Thyroid gland (tissue), 4 donors: ENCODE results near the gene DDA1. TPM values are rescaled to one million over a fixed set of nuclear protein-coding genes. Genes with fewer than 3 reads are reported as not detected.

Source experiments
- DNase-seq, 2 donors: peaks; one replicate each; pipeline ENCODE4 v3.0.0-alpha.2; 2019
- H3K27ac ChIP-seq, 3 donors: fragments of 200-600 bp; sonication (generic); 1 replicate in 2 of 3; 2 replicates in 1 of 3; pipeline ENCODE4 v1.5.1; 2016 to 2019; ENCODE audit warnings: mild to moderate bottlenecking in 1 of 3, moderate library complexity in 1 of 3
- H3K27me3 ChIP-seq: fragments of 200-600 bp; sonication (generic); one replicate; pipeline ENCODE4 v1.5.1; 2019
- H3K36me3 ChIP-seq, 2 donors: fragments of 200-600 bp; sonication (generic); one replicate each; pipeline ENCODE4 v1.5.1; 2016 to 2019
- H3K4me1 ChIP-seq, 2 donors: fragments of 200-600 bp; sonication (generic); one replicate each; pipeline ENCODE4 v1.5.1; 2017 to 2019
- H3K4me3 ChIP-seq, 3 donors: fragments of 200-600 bp; sonication (generic); replicated peaks in 1 of 3; 1 replicate in 2 of 3; 2 replicates in 1 of 3; pipeline ENCODE4 v1.5.1; 2016; ENCODE audit warnings: mild to moderate bottlenecking in 1 of 3
- H3K9me3 ChIP-seq: fragments of 200-600 bp; sonication (generic); one replicate; pipeline ENCODE4 v1.5.1; 2017
- CTCF ChIP-seq, 6 experiments: fragments of 200-600 bp in 3 of 6; fragments of 450-650 bp in 3 of 6; sonication (generic) in 3 of 6; IDR thresholded peaks; one replicate each; pipeline ENCODE4 v1.5.1; 2016 to 2019; ENCODE audit warnings: antibody characterized with exemption in 6 of 6, mild to moderate bottlenecking in 2 of 6, inconsistent platforms in 1 of 6, moderate library complexity in 1 of 6
- POLR2A ChIP-seq, 2 donors: fragments of 450-650 bp; IDR thresholded peaks; one replicate each; pipeline ENCODE4 v1.6.1; 2017; ENCODE audit warnings: antibody characterized with exemption in 2 of 2, mild to moderate bottlenecking in 2 of 2, moderate library complexity in 1 of 2
- WGBS, 2 donors: methylation state at CpG; one replicate each; pipeline ENCODE4 v1.1.5; 2017; 5-methylcytosine and 5-hydroxymethylcytosine counted together
- intact Hi-C: fragments of 100-400 bp; cut with DNase I; formaldehyde crosslinking; loops from one replicate; pipeline ENCODE4 v1.15.1; 2023
- total RNA-seq, 4 donors: library from RNA; depleted of rRNA; stranded (reverse); fragments of >200 nt; gene quantifications; one replicate each; pipeline ENCODE4 v1.2.3, GENCODE V29; 2016

Gene DDA1
- total RNA-seq, 4 donors from 2014 or later = 14.5 to 40.4 (median 20.1) TPM

GRCh38 chr19:17341845-17342244 lies 32.5 kb downstream of the DDA1 start:
- 84 to 90% methylated on average over 7 of the region's 7 CpGs for WGBS, 2 donors
- no peak for DNase-seq
- Histone ChIP-seq H3K4me3 (no peak overlapping the region), H3K36me3 (no peaks in the 10 kb centered on the region), H3K27ac (no peak overlapping the region), H3K27me3 (no peaks in the 10 kb centered on the region), H3K4me1 (peaks cover 10 to 14% of the 10 kb centered on the region in 2 donors), H3K9me3 (no peaks in the 10 kb centered on the region)
- no peak for TF ChIP-seq POLR2A (IDR thresholded peaks at IDR 0.05)
- intact Hi-C loops = no loop called here

- H3K4me3 ChIP-seq = no peak overlapping the region
- peaks cover 0 to 20% of the 10 kb centered on the region in 2 donors for H3K4me1 ChIP-seq
- no peaks in the 10 kb centered on the region for H3K27me3 ChIP-seq
- 12 to 18% methylated on average over 20 to 24 of the region's 24 CpGs for WGBS, 2 donors
- TF ChIP-seq CTCF (IDR thresholded peaks at IDR 0.05) = peak; percentile 80 to 96 (median 86)
- TF ChIP-seq POLR2A (IDR thresholded peaks at IDR 0.05) = no peak
- no peaks in the 10 kb centered on the region for H3K36me3 ChIP-seq
- intact Hi-C loops = loop anchor here (5.0 kb wide), 2 partner anchors 41 to 121 kb away; no protein-coding TSS in a partner anchor
- no peaks in the 10 kb centered on the region for H3K9me3 ChIP-seq
- peak overlapping the region; percentile 35 to 65 (median 56) for H3K27ac ChIP-seq
- peak; percentile 60 to 68 for DNase-seq
Measured at GRCh38 chr19:17346109-17346671, 36.8 kb downstream of the DDA1 start.

GRCh38 chr19:17347361-17347760 lies 38.0 kb downstream of the DDA1 start:
- no peak for DNase-seq
- Histone ChIP-seq H3K36me3 (no peaks in the 10 kb centered on the region), H3K9me3 (no peaks in the 10 kb centered on the region), H3K4me3 (no peak overlapping the region), H3K4me1 (peaks cover 0 to 20% of the 10 kb centered on the region in 2 donors), H3K27ac (peak overlapping the region; percentile 44 to 65 (median 56)), H3K27me3 (no peaks in the 10 kb centered on the region)
- 41 to 57% methylated on average over 6 of the region's 6 CpGs for WGBS, 2 donors
- TF ChIP-seq CTCF (IDR thresholded peaks at IDR 0.05) = no peak
- TF ChIP-seq POLR2A (IDR thresholded peaks at IDR 0.05) = no peak
- intact Hi-C loops = loop anchor here (5.0 kb wide), 2 partner anchors 40 to 120 kb away; no protein-coding TSS in a partner anchor

GRCh38 chr19:17347877-17348276 lies 38.5 kb downstream of the DDA1 start:
- intact Hi-C loops = loop anchor here (5.0 kb wide), 2 partner anchors 39 to 119 kb away; no protein-coding TSS in a partner anchor

GRCh38 chr19:17348700-17349099 lies 39.3 kb downstream of the DDA1 start:
- H3K36me3 ChIP-seq = no peaks in the 10 kb centered on the region
- intact Hi-C loops = loop anchor here (5.0 kb wide), 2 partner anchors 39 to 119 kb away; no protein-coding TSS in a partner anchor
- no peaks in the 10 kb centered on the region for H3K27me3 ChIP-seq
- H3K9me3 ChIP-seq = no peaks in the 10 kb centered on the region
- H3K4me3 ChIP-seq = no peak overlapping the region
- peak overlapping the region in 2 of 3 donors; percentile 14 to 65 for H3K27ac ChIP-seq
- DNase-seq = peak in 1 of 2 donors; percentile 29
- TF ChIP-seq POLR2A (IDR thresholded peaks at IDR 0.05) (no peak), CTCF (IDR thresholded peaks at IDR 0.05) (no peak)
- H3K4me1 ChIP-seq = peaks cover 0 to 26% of the 10 kb centered on the region in 2 donors
- WGBS, 2 donors = 4 to 9% methylated on average over 12 of the region's 12 CpGs

More at GRCh38 chr19:17347877-17348276, 38.5 kb downstream of the DDA1 start:
- Histone ChIP-seq H3K9me3 (no peaks in the 10 kb centered on the region), H3K4me1 (peaks cover 0 to 25% of the 10 kb centered on the region in 2 donors), H3K36me3 (no peaks in the 10 kb centered on the region), H3K27ac (peak overlapping the region; percentile 7 to 65 (median 56)), H3K4me3 (no peak overlapping the region), H3K27me3 (no peaks in the 10 kb centered on the region)
- DNase-seq = no peak
- no peak for TF ChIP-seq POLR2A (IDR thresholded peaks at IDR 0.05)
- no peak for TF ChIP-seq CTCF (IDR thresholded peaks at IDR 0.05)
- WGBS, 2 donors = 59 to 79% methylated on average over 2 of the region's 2 CpGs
